IPS-18c (cell line): ENCODE data around the gene CAMK2G.

Experiments
- H3K4me3 ChIP-seq: 2 replicates; pipeline ENCODE4 v1.7.0; 2013; ENCODE audit warnings: low read depth, mild to moderate bottlenecking, low read length, moderate library complexity; ENCODE audit not compliant: insufficient read depth
- H3K9me3 ChIP-seq: one replicate; pipeline ENCODE4 v1.6.1; 2013; ENCODE audit warnings: mild to moderate bottlenecking, low read length, moderate library complexity; ENCODE audit not compliant: control insufficient read depth, insufficient read depth

Gene CAMK2G

GRCh38 chr10:73873142-73873837 is 1.1 kb downstream of the CAMK2G start:
- Histone ChIP-seq H3K9me3 (no peaks in the 10 kb centered on the region), H3K4me3 (peak overlapping the region; percentile 43)

GRCh38 chr10:73872190-73872710 is 2.1 kb downstream of the CAMK2G start:
- Histone ChIP-seq H3K9me3 (no peaks in the 10 kb centered on the region), H3K4me3 (no peak overlapping the region)

DNA sequence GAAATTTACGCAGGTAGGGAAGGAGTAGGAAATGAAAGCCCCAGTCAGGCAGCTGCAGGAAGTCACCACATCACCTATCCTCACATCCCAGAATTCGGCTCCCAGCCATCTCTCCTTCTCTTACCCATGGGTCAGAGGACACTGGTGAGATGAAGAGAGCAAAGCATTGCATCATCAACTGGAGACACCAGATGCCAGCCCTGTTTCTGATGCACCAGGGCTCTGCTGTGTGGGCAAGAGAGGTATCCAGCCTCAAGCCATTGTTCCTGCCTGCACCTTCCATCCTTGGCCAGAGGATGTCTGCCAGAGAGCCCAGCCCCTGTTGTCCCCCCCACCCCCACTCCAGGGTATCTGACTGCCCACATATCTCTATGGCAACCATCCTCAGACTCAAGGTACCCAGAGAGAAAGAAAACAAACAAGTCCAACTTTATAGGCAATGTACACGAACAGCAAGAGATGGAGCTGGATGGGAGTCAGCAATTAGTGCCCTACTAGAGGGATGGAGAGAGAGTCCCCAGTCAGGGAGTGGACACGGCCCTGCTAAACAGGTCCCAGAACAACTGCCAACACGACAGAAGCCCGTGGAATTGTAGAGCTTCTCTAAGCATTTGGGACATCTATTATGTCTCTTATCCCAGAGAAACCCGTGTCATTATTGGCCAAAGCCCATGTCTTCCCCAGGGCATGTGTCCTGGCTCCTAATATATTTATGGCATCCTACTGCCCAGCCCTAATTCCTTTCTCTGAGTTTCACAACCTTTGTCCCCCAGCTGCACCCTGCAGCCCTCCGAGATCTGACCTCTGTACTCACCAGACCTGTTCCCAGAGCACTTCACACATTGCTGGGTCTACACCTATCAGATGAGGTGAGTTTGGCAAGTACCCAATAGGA is 2.8 kb downstream of the CAMK2G start:
- H3K4me3 ChIP-seq = no peak overlapping the region
- H3K9me3 ChIP-seq = no peaks in the 10 kb centered on the region

DNA sequence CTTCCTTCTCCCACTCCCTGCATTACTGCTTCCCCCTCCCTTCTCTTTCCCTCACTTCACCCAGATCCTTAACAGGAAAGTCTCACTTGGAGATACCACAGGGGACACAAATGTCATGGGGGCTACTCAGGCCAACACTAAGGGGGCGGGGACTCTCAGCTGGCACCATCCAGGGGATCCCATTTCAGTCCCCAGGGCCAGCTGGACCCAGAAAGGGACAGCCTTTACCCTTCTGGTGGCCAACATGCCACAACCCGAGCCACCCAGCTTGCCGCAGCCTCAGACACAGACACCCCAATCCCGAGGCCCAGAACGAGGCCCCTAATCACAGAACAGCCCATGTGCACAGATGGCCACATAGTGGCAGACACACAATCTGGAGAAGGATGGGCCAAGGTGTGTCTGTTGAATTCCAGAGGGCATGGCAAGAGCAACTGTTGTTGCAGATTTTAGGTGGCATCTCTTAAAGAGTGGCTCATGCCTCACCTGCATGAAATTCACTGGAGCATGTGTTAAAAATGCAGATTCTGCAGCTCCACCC is 5.6 kb downstream of the CAMK2G start:
- Histone ChIP-seq H3K4me3 (no peak overlapping the region), H3K9me3 (no peaks in the 10 kb centered on the region)

- Histone ChIP-seq H3K9me3 (no peaks in the 10 kb centered on the region), H3K4me3 (no peak overlapping the region)
Measured at GRCh38 chr10:73867871-73868631, 6.3 kb downstream of the CAMK2G start.

DNA sequence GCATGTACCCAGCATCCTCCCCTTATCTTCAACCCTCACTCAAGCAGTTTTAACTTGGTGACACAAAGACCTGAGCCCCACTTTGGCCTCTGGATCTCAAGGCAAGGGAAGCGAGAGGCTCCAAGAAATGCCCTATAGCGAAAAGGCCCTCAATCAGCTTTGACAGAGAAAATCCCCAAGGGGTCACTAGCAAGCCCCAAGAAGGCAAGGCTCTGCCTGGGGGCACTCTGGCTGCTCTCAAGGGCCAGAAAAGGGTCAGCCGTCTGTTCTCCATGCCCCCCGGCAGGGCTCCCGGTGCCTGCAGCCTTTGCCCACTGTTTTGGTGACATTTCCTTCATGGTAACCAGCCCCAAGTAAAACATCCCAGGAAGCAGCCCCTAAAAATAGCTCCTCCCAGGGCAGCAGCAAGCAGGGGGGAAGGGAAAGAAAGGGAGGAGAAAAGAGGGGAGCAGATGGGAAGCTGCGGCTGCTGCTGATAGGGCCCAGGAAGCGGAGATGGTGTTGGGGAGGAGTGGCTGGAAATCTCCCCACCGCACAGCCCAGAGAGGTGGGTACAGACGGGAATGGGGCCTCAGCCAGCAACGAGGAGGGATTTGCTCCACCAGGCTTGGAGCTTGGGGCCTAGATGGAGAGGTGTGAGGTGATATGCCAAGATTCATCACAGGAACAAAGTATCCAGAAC is 7.1 kb downstream of the CAMK2G start:
- no peaks in the 10 kb centered on the region for H3K9me3 ChIP-seq
- no peak overlapping the region for H3K4me3 ChIP-seq

- no peaks in the 10 kb centered on the region for H3K9me3 ChIP-seq
Measured at GRCh38 chr10:73866621-73867020, 7.7 kb downstream of the CAMK2G start.

DNA sequence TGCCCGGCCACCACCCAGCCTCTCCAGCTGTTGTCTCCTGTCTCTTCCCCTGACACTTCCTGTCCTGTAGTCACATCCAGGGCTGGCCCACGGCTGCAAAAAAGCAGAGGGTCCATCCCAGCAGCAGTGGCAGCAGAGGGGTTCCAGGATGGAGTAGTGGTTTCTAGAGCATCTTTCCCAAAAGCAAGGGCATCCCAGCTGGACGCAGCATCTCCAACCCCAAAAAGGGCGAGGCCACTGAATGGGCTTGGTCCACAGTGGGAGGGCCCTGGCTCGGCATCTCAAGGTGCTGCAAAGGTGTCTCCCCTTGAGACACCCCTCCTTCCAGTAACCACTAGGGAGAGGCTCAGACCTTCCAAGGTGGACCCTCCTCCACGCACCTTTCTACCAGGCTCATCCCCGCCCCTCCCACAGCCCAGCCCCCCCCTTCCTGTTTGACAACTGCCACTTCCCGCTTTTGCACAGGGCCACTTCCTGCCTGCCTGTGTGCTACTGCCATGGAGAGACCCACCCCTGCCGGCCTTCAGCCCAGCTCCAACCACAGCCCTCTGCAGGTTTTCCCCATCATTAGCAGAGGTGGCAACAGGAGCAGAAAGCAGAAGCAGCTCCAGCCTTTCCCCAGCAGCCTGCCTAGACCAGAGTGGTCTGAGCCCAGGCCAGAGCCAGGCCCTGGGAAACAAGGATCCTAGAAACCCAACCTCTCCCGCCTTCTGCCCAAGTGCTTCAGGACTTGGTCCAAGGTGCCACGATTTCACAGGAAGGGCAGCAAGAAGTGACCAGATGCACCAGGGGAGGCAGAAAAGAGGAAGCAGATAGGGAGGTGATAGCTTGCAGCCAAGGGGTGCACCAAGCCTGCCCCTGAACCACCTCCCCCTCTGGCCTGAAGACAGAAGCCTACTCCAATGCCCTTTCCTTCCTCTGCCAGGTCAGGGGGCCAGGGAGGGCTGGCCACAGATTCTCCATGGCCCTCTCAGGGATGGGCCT is 8.6 kb downstream of the CAMK2G start:
- Histone ChIP-seq H3K9me3 (no peaks in the 10 kb centered on the region), H3K4me3 (no peak overlapping the region)

More at GRCh38 chr10:73866621-73867020, 7.7 kb downstream of the CAMK2G start:
- H3K4me3 ChIP-seq = no peak overlapping the region

- Histone ChIP-seq H3K9me3 (no peaks in the 10 kb centered on the region), H3K4me3 (no peak overlapping the region)
Measured at GRCh38 chr10:73865107-73865458, 9.3 kb downstream of the CAMK2G start.

- Histone ChIP-seq H3K4me3 (no peak overlapping the region), H3K9me3 (no peaks in the 10 kb centered on the region)
Measured at GRCh38 chr10:73864229-73864628, 10.1 kb downstream of the CAMK2G start.

GRCh38 chr10:73863039-73863817 is 11.1 kb downstream of the CAMK2G start:
- Histone ChIP-seq H3K4me3 (no peak overlapping the region), H3K9me3 (no peaks in the 10 kb centered on the region)

DNA sequence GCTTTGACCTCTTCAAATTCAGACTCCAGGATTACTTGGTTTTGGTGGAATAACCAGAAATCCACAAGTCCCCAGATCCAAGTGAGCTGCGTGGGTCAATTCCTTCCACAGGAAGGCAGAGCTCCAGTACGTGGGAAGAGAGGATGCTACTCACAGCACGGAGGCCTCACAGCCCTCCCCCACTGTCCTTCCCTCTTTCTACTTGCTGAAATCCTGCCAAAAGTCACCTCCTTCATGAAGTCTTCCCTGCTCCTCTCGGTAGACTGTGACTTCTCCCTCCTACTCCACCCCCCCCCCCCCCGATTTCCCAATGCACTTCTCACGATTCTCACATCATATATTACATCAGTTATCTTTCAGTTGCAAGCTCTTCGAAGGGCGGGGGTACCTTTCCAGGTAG is 12.3 kb downstream of the CAMK2G start:
- no peak overlapping the region for H3K4me3 ChIP-seq
- H3K9me3 ChIP-seq = no peaks in the 10 kb centered on the region

DNA sequence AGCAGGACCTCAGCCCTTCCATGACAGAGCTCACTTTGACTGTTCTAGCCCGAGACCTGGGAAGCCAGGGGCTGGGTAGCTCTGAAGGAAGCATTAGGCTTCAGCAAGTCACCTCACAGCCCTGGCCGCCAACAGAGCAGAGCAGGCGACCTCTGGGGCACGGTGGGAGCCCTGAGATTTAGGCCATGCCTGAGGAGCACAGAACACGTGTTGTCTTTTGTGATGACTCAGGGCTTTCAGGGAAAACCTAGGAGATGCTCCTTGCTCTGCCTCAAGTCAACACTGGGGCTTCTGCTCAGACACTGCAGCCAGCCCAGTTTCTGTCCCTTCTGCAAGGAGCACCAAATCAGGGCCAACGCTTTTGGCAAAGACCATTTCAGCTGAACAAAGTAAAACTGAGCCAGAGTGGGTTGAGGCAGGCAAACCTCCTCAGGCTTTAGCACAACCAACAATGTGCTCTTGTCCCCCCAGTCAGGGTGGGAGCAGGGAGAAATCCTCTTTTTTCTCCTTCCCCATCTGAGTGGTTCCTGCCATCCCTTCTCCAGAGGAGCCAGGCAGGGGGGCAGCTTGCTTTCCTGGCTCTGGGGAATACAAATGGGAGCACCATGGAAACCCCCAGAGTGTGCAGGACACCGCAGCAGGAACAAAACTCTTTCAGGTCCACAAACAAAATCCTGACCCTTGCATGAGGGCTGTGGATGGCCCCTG is 14.4 kb downstream of the CAMK2G start:
- Histone ChIP-seq H3K9me3 (no peaks in the 10 kb centered on the region), H3K4me3 (no peak overlapping the region)

DNA sequence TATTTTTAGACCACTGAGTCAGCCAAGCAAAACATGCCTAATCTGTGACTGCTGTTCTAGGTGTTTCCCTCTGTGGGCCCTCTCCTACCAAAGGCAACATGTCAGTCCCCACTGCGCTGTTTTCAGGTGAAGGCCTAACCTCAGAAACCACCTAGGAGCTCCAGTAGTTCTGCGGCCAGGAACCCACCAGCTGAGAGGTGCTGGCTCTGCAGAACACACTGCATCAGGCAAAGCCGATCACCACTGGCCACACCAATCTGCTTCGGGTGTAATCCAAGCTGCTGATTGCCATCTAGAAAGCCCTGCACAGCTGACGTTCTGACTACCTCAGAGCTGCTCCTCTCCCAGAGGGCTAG is 14.9 kb downstream of the CAMK2G start:
- Histone ChIP-seq H3K4me3 (no peak overlapping the region), H3K9me3 (no peaks in the 10 kb centered on the region)
